Measurements from ENCODE around the gene NEBL.

The NEBL gene

DNA sequence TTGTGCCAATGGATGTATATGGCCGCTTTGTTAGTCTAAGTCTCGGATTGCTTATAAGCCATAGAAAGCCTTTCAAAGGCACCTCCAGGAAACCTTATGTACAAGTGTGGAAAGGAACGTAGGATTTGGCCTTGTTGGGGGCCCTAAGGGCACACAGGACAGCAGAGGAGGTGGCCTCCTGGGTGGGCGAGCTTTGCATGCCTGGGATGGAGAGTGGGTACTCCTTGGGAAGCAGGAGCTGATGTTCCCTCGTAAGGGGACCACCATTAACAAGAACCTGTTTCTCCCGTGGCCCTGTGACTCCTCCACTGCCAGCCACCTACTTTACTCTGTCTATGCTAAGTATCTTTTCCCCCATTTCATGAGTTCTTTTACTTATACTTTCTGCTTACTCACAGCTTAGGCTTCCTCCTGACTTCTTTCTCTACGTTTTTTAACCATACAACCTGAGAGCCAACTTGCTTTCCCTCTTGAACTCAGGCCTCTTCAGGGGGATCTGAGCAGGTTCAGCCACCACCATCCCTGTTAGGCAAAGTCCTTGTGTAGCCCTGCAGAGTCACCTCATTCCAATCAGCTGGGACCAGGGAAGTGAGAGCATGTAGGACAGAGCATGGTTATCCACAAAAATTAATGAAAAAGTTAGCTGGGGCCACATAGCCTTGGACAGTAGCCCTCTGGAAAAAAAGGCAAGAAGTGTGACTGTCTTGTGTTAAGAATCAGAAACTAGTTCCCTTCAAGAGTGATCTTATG, 118.9 kb downstream of the NEBL start:
- Histone ChIP-seq H3K4me3 (ENCODE audit: low read depth, low read length) (no peak overlapping the region), H3K27ac (ENCODE audit: extremely low read depth, low read depth, low read length) (no peak overlapping the region), H3K4me1 (ENCODE audit: control insufficient read depth, insufficient read depth, low read length) (no peaks in the 10 kb centered on the region), H3K9me3 (ENCODE audit: control insufficient read depth, insufficient read depth, low read depth, low read length) (no peaks in the 10 kb centered on the region), H3K36me3 (ENCODE audit: control insufficient read depth in 2 of 2, insufficient read depth in 1 of 2, low read length in 2 of 2) (no peaks in the 10 kb centered on the region)
- no peak for TF ChIP-seq ZNF624 (tag by site-specific recombination; IDR thresholded peaks at IDR 0.05)
- no peak for TF ChIP-seq IKZF3 (tag by site-specific recombination; IDR thresholded peaks at IDR 0.05)
- TF ChIP-seq, protein P1, sequence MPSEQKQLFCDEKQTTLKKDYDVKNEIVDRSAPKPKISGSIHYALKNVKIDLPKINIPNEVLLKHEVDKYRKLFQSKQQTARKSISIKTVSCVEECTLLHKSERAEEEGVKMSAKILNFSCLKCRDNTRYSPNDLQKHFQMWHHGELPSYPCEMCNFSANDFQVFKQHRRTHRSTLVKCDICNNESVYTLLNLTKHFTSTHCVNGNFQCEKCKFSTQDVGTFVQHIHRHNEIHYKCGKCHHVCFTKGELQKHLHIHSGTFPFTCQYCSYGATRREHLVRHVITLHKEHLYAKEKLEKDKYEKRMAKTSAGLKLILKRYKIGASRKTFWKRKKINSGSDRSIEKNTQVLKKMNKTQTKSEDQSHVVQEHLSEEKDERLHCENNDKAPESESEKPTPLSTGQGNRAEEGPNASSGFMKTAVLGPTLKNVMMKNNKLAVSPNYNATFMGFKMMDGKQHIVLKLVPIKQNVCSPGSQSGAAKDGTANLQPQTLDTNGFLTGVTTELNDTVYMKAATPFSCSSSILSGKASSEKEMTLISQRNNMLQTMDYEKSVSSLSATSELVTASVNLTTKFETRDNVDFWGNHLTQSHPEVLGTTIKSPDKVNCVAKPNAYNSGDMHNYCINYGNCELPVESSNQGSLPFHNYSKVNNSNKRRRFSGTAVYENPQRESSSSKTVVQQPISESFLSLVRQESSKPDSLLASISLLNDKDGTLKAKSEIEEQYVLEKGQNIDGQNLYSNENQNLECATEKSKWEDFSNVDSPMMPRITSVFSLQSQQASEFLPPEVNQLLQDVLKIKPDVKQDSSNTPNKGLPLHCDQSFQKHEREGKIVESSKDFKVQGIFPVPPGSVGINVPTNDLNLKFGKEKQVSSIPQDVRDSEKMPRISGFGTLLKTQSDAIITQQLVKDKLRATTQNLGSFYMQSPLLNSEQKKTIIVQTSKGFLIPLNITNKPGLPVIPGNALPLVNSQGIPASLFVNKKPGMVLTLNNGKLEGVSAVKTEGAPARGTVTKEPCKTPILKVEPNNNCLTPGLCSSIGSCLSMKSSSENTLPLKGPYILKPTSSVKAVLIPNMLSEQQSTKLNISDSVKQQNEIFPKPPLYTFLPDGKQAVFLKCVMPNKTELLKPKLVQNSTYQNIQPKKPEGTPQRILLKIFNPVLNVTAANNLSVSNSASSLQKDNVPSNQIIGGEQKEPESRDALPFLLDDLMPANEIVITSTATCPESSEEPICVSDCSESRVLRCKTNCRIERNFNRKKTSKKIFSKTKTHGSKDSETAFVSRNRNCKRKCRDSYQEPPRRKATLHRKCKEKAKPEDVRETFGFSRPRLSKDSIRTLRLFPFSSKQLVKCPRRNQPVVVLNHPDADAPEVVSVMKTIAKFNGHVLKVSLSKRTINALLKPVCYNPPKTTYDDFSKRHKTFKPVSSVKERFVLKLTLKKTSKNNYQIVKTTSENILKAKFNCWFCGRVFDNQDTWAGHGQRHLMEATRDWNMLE (tag by site-specific recombination; conservative IDR thresholded peaks at IDR 0.05; ENCODE audit: low read depth), result no peak
- no peak for TF ChIP-seq ZNF830 (tag by site-specific recombination; IDR thresholded peaks at IDR 0.05; ENCODE audit: low read depth)
- TF ChIP-seq ZNF660 (tag by site-specific recombination; IDR thresholded peaks at IDR 0.05), result no peak
- TF ChIP-seq SP2 (tag by site-specific recombination; IDR thresholded peaks at IDR 0.05), result no peak
- no peak for TF ChIP-seq ZNF140 (tag by site-specific recombination; IDR thresholded peaks at IDR 0.05)
- no peak for TF ChIP-seq ZNF791 (tag by site-specific recombination; IDR thresholded peaks at IDR 0.05)
- no peak for TF ChIP-seq ZNF610 (tag by site-specific recombination; IDR thresholded peaks at IDR 0.05; ENCODE audit: borderline replicate concordance)
- no peak for TF ChIP-seq ZBTB48 (tag by site-specific recombination; IDR thresholded peaks at IDR 0.05)
- TF ChIP-seq ZNF404 (tag by site-specific recombination; IDR thresholded peaks at IDR 0.05), result no peak
- no peak for TF ChIP-seq ZNF571 (tag by site-specific recombination; IDR thresholded peaks at IDR 0.05)
- no peak for TF ChIP-seq ZBTB8A (tag by site-specific recombination; IDR thresholded peaks at IDR 0.05)
- no peak for TF ChIP-seq ZNF76 (tag by site-specific recombination; IDR thresholded peaks at IDR 0.05; ENCODE audit: borderline replicate concordance, low read depth)
- no peak for TF ChIP-seq HOXA7 (CRISPR knock-in tag; IDR thresholded peaks at IDR 0.05; ENCODE audit: borderline replicate concordance)
- TF ChIP-seq ZBTB11 (tag by site-specific recombination; conservative IDR thresholded peaks at IDR 0.05; ENCODE audit: low read depth), result no peak
- no peak for TF ChIP-seq FEZF1 (tag by site-specific recombination; IDR thresholded peaks at IDR 0.05)
- no peak for TF ChIP-seq ZBTB49 (tag by site-specific recombination; IDR thresholded peaks at IDR 0.05; ENCODE audit: low read depth)
- POLR2A ChIA-PET, result no interaction called here
- CTCF ChIA-PET, result interaction anchor here (0.6 kb wide), 1 partner anchor 85 kb away, joined by 4 read pairs; no protein-coding TSS in a partner anchor

Data from HEK293 (cell line).